Measurements from ENCODE around the gene CALHM3.

GRCh38 chr10:103454026-103454425 lies 25.0 kb downstream of the CALHM3 start:
- no peak for TF ChIP-seq CTCF (IDR thresholded peaks at IDR 0.05)
- no peak for TF ChIP-seq POLR2A (IDR thresholded peaks at IDR 0.05)
